Vagina (tissue), 2 donors: ENCODE data around the gene METTL16.

Experiments
- CTCF ChIP-seq, 3 experiments: fragments of 450-650 bp in 2 of 3; fragments of 200-600 bp in 1 of 3; sonication (generic) in 1 of 3; IDR thresholded peaks; one replicate each; pipeline ENCODE4 v1.5.1; 2017 to 2019; ENCODE audit warnings: antibody characterized with exemption in 3 of 3, mild to moderate bottlenecking in 2 of 3, moderate library complexity in 2 of 3
- POLR2A ChIP-seq, 2 donors: fragments of 450-650 bp; IDR thresholded peaks; one replicate each; pipeline ENCODE4 v1.6.1; 2017; ENCODE audit warnings: antibody characterized with exemption in 2 of 2, mild to moderate bottlenecking in 2 of 2, moderate library complexity in 2 of 2
- POLR2AphosphoS5 ChIP-seq, 2 donors: sonication (generic); formaldehyde crosslinking; IDR thresholded peaks; one replicate each; pipeline ENCODE4 v1.9.0; 2017; ENCODE audit warnings: antibody characterized with exemption in 2 of 2, mild to moderate bottlenecking in 2 of 2, low read depth in 1 of 2; ENCODE audit not compliant: insufficient read depth in 1 of 2

- TF ChIP-seq POLR2A (IDR thresholded peaks at IDR 0.05) (no peak), CTCF (IDR thresholded peaks at IDR 0.05) (no peak), POLR2AphosphoS5 (IDR thresholded peaks at IDR 0.05; ENCODE audit: insufficient read depth in 1 of 2, low read depth in 1 of 2) (no peak)
These were observed 124.3 kb downstream of the METTL16 start for GRCh38 chr17:2387086-2388019.
